HEK293T (cell line): ENCODE results near the gene CILP2.

Experiments used
- ARNT ChIP-seq: fragments of 450-650 bp; IDR thresholded peaks from 2 replicates; pipeline ENCODE4 v1.6.1; 2017; ENCODE audit warnings: mild to moderate bottlenecking
- BHLHE40 ChIP-seq: fragments of 450-650 bp; IDR thresholded peaks from 2 replicates; pipeline ENCODE4 v1.6.1; 2016; ENCODE audit warnings: mild to moderate bottlenecking, moderate library complexity, borderline replicate concordance
- ELF4 ChIP-seq: fragments of 450-650 bp; IDR thresholded peaks from 2 replicates; pipeline ENCODE4 v1.6.1; 2017; ENCODE audit warnings: antibody characterized with exemption
- FOXA1 ChIP-seq: fragments of 450-650 bp; IDR thresholded peaks from 2 replicates; pipeline ENCODE4 v1.6.1; 2016; ENCODE audit warnings: mild to moderate bottlenecking
- FOXK2 ChIP-seq: fragments of 450-650 bp; IDR thresholded peaks from 2 replicates; pipeline ENCODE4 v1.6.1; 2016; ENCODE audit warnings: mild to moderate bottlenecking
- FOXM1 ChIP-seq: fragments of 450-650 bp; IDR thresholded peaks from 2 replicates; pipeline ENCODE4 v1.6.1; 2017; ENCODE audit warnings: mild to moderate bottlenecking, borderline replicate concordance
- SUZ12 ChIP-seq: fragments of 450-650 bp; IDR thresholded peaks from 2 replicates; pipeline ENCODE4 v1.6.1; 2016; ENCODE audit warnings: mild to moderate bottlenecking
- TARDBP ChIP-seq: fragments of 450-650 bp; IDR thresholded peaks from 2 replicates; pipeline ENCODE4 v1.6.1; 2016
- TF ChIP-seq, protein P1 (sequence below): fragments of 450-650 bp; IDR thresholded peaks from 2 replicates; pipeline ENCODE4 v1.6.1; 2016

DNA sequence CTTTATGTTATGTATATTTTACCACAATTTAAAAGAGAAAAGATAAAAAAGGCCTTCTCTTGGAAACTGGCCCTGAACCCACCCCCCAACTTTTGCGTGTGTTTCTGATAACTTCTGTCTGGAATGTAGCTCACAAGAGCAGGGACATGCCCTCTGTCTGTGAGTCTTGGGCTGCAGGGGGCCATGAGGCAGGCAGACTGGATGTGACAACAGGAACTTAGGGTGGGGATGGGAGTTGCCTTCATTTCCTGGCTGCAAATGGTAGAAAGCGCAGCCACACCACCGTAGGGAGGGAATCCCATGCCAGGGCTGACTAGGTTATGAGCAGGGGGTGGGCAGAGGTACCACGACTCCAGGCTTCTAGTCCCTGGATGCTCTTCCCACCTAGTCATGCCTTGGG lies 21.9 kb downstream of the CILP2 start:
- TF ChIP-seq SUZ12 (no peak), BHLHE40 (no peak), FOXM1 (no peak), FOXA1 (no peak), FOXK2 (no peak), TARDBP (no peak), ARNT (no peak), ELF4 (no peak)
- TF ChIP-seq, protein P1, sequence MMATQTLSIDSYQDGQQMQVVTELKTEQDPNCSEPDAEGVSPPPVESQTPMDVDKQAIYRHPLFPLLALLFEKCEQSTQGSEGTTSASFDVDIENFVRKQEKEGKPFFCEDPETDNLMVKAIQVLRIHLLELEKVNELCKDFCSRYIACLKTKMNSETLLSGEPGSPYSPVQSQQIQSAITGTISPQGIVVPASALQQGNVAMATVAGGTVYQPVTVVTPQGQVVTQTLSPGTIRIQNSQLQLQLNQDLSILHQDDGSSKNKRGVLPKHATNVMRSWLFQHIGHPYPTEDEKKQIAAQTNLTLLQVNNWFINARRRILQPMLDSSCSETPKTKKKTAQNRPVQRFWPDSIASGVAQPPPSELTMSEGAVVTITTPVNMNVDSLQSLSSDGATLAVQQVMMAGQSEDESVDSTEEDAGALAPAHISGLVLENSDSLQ, result no peak
